ENCODE measurements around the gene FHIT. TPM values are rescaled to one million over a fixed set of nuclear protein-coding genes. Genes with fewer than 3 reads are reported as not detected.

The FHIT gene
- total RNA-seq, 2 experiments from 2014 or later: 86.0 to 90.6 TPM

- peak overlapping the region; percentile 12 for H3K4me3 Mint-ChIP-seq
- intact Hi-C loops (cut with DNase I, micrococcal nuclease): loop anchor here in 1 of 2 experiments (5.0 kb wide), 1 partner anchor 37 kb away; no protein-coding TSS in a partner anchor
- H3K4me3 ChIP-seq (ENCODE audit: low read length): no peak overlapping the region
- peaks cover 64% of the 10 kb centered on the region for H3K36me3 Mint-ChIP-seq (ENCODE audit: low read depth)
- no peaks in the 10 kb centered on the region for H3K27me3 Mint-ChIP-seq
- peaks cover 16% of the 10 kb centered on the region for H3K4me1 ChIP-seq (ENCODE audit: insufficient read depth, low read length)
- H3K27ac Mint-ChIP-seq: peak overlapping the region; percentile 69
- POLR2A ChIA-PET: interaction anchor here (1.2 kb wide), 1 partner anchor 31 kb away, joined by 7 read pairs; no protein-coding TSS in a partner anchor
- no peaks in the 10 kb centered on the region for H3K27me3 ChIP-seq (ENCODE audit: control insufficient read depth in 1 of 2, insufficient read depth in 2 of 2, low read length in 2 of 2)
- ATAC-seq (ENCODE audit: poor library complexity) (no peak), DNase-seq (no peak)
- H3K36me3 ChIP-seq (ENCODE audit: insufficient read depth, low read length): no peaks in the 10 kb centered on the region
- H3K4me1 Mint-ChIP-seq (ENCODE audit: low read depth): peaks cover 76% of the 10 kb centered on the region
- no peaks in the 10 kb centered on the region for H3K9me3 ChIP-seq (ENCODE audit: control insufficient read depth in 1 of 2, insufficient read depth in 1 of 2, low read length in 2 of 2)
- no peak overlapping the region for H3K27ac ChIP-seq (ENCODE audit: low read depth in 1 of 2, low read length in 2 of 2)
- no peak for TF ChIP-seq CTCF (IDR thresholded peaks at IDR 0.05)
- CTCF ChIA-PET: interaction anchor here (1.4 kb wide), 1 partner anchor 31 kb away, joined by 4 read pairs; no protein-coding TSS in a partner anchor
- peaks cover 5% of the 10 kb centered on the region for H3K9me3 Mint-ChIP-seq
Observed at GRCh38 chr3:59979542-59979941, 1271.7 kb downstream of the FHIT start.

GRCh38 chr3:59978979-59979378 lies 1272.3 kb downstream of the FHIT start:
- intact Hi-C loops (cut with DNase I, micrococcal nuclease): loop anchor here in 1 of 2 experiments (5.0 kb wide), 1 partner anchor 37 kb away; no protein-coding TSS in a partner anchor
- no peaks in the 10 kb centered on the region for H3K27me3 Mint-ChIP-seq
- peak overlapping the region; percentile 20 for H3K4me3 Mint-ChIP-seq
- peaks cover 16% of the 10 kb centered on the region for H3K4me1 ChIP-seq (ENCODE audit: insufficient read depth, low read length)
- TF ChIP-seq CTCF (IDR thresholded peaks at IDR 0.05): no peak
- no peaks in the 10 kb centered on the region for H3K27me3 ChIP-seq (ENCODE audit: control insufficient read depth in 1 of 2, insufficient read depth in 2 of 2, low read length in 2 of 2)
- peak; percentile 37 for ATAC-seq (ENCODE audit: poor library complexity)
- no peak overlapping the region for H3K27ac ChIP-seq (ENCODE audit: low read depth in 1 of 2, low read length in 2 of 2)
- H3K4me1 Mint-ChIP-seq (ENCODE audit: low read depth): peaks cover 78% of the 10 kb centered on the region
- CTCF ChIA-PET: no interaction called here
- peaks cover 5% of the 10 kb centered on the region for H3K9me3 Mint-ChIP-seq
- no peaks in the 10 kb centered on the region for H3K36me3 ChIP-seq (ENCODE audit: insufficient read depth, low read length)
- H3K36me3 Mint-ChIP-seq (ENCODE audit: low read depth): peaks cover 65% of the 10 kb centered on the region
- DNase-seq: peak in 3 of 14 experiments; percentile 11 to 70 (median 65)
- POLR2A ChIA-PET: interaction anchor here (0.9 kb wide), 1 partner anchor 32 kb away, joined by 4 read pairs; no protein-coding TSS in a partner anchor
- peak overlapping the region; percentile 69 for H3K27ac Mint-ChIP-seq
- no peak overlapping the region for H3K4me3 ChIP-seq (ENCODE audit: low read length)
- no peaks in the 10 kb centered on the region for H3K9me3 ChIP-seq (ENCODE audit: control insufficient read depth in 1 of 2, insufficient read depth in 1 of 2, low read length in 2 of 2)

GRCh38 chr3:59970796-59971195 lies 1280.5 kb downstream of the FHIT start:
- H3K4me3 Mint-ChIP-seq: no peak overlapping the region
- peaks cover 62% of the 10 kb centered on the region for H3K36me3 Mint-ChIP-seq (ENCODE audit: low read depth)
- H3K27me3 Mint-ChIP-seq: no peaks in the 10 kb centered on the region
- intact Hi-C loops (cut with DNase I, micrococcal nuclease): no loop called here
- no peak for DNase-seq
- POLR2A ChIA-PET: interaction anchor here (1.4 kb wide), 1 partner anchor 10 kb away, joined by 3 read pairs; no protein-coding TSS in a partner anchor
- H3K9me3 Mint-ChIP-seq: peaks cover 6% of the 10 kb centered on the region
- TF ChIP-seq CTCF (IDR thresholded peaks at IDR 0.05): no peak
- no peak overlapping the region for H3K27ac Mint-ChIP-seq
- H3K4me1 Mint-ChIP-seq (ENCODE audit: low read depth): peaks cover 57% of the 10 kb centered on the region
- ATAC-seq (ENCODE audit: poor library complexity): no peak
- no peaks in the 10 kb centered on the region for H3K9me3 ChIP-seq (ENCODE audit: control insufficient read depth in 1 of 2, insufficient read depth in 1 of 2, low read length in 2 of 2)
- no peak overlapping the region for H3K27ac ChIP-seq (ENCODE audit: low read depth in 1 of 2, low read length in 2 of 2)
- H3K4me3 ChIP-seq (ENCODE audit: low read length): no peak overlapping the region
- peaks cover 3% of the 10 kb centered on the region for H3K36me3 ChIP-seq (ENCODE audit: insufficient read depth, low read length)
- H3K27me3 ChIP-seq (ENCODE audit: control insufficient read depth in 1 of 2, insufficient read depth in 2 of 2, low read length in 2 of 2): no peaks in the 10 kb centered on the region
- H3K4me1 ChIP-seq (ENCODE audit: insufficient read depth, low read length): no peaks in the 10 kb centered on the region
- CTCF ChIA-PET: no interaction called here

All from CD4-positive, alpha-beta T cell (primary cell).